Stomach (tissue), 9 donors: ENCODE results near the gene STARD5. TPM values are rescaled to one million over a fixed set of nuclear protein-coding genes. Genes with fewer than 3 reads are reported as not detected.
A peak's percentile ranks its signal among the peaks of the same experiment; 100 is the strongest.

ENCODE experiments used
- DNase-seq, 2 donors: peaks; one replicate each; pipeline versions ENCODE4 v3.0.0 to v3.0.0-alpha.2; 2013 to 2019
- H3K27ac ChIP-seq, 5 donors: fragments of 200-600 bp in 4 of 5; sonication (generic) in 4 of 5; one replicate each; pipeline ENCODE4 v1.5.1; 2013 to 2019; ENCODE audit warnings: mild to moderate bottlenecking in 1 of 5, moderate library complexity in 1 of 5
- H3K27me3 ChIP-seq, 3 donors: fragments of 200-600 bp; sonication (generic); one replicate each; pipeline ENCODE4 v1.5.1; 2017 to 2019; ENCODE audit warnings: mixed run types in 1 of 3
- H3K36me3 ChIP-seq, 4 donors: fragments of 200-600 bp; sonication (generic); 1 replicate in 3 of 4; 2 replicates in 1 of 4; pipeline ENCODE4 v1.5.1; 2016 to 2019
- H3K4me1 ChIP-seq, 4 donors: fragments of 200-600 bp; sonication (generic); one replicate each; pipeline ENCODE4 v1.5.1; 2016 to 2019
- H3K4me3 ChIP-seq, 4 donors: fragments of 200-600 bp; sonication (generic) in 3 of 4; one replicate each; pipeline ENCODE4 v1.5.1; 2016 to 2019; ENCODE audit warnings: mild to moderate bottlenecking in 1 of 4
- H3K9me3 ChIP-seq, 4 donors: fragments of 200-600 bp; sonication (generic); one replicate each; pipeline ENCODE4 v1.5.1; 2016 to 2019
- CTCF ChIP-seq, 7 experiments: fragments of 450-650 bp in 4 of 7; fragments of 200-600 bp in 3 of 7; sonication (generic) in 3 of 7; IDR thresholded peaks; one replicate each; pipeline ENCODE4 v1.5.1; 2016 to 2019; ENCODE audit warnings: antibody characterized with exemption in 7 of 7, control low read depth in 2 of 7, mild to moderate bottlenecking in 1 of 7
- EP300 ChIP-seq: sonication (generic); formaldehyde crosslinking; IDR thresholded peaks from one replicate; pipeline ENCODE4 v1.6.1; 2017; ENCODE audit warnings: antibody characterized with exemption
- POLR2A ChIP-seq, 4 donors: fragments of 450-650 bp; IDR thresholded peaks; one replicate each; pipeline ENCODE4 v1.6.1; 2016; ENCODE audit warnings: antibody characterized with exemption in 4 of 4, control low read depth in 2 of 4, mild to moderate bottlenecking in 1 of 4, moderate library complexity in 1 of 4
- POLR2AphosphoS5 ChIP-seq, 3 donors: sonication (generic); formaldehyde crosslinking; IDR thresholded peaks; one replicate each; pipeline ENCODE4 v1.6.1; 2016; ENCODE audit warnings: antibody characterized with exemption in 3 of 3
- WGBS, 5 donors: extraction: QIAGEN DNeasy Blood & Tissue Kit in 3 of 5; methylation state at CpG; one replicate each; pipeline versions ENCODE4 v1.1.5 to v1.1.7; 2013 to 2018; 5-methylcytosine and 5-hydroxymethylcytosine counted together
- intact Hi-C: fragments of 100-400 bp; cut with DNase I; formaldehyde crosslinking; loops from one replicate; pipeline ENCODE4 v1.15.1; 2023; ENCODE audit warnings: low total_unique reads
- polyA plus RNA-seq, 3 donors: library from polyadenylated mRNA; stranded (reverse); fragments of 200-250 nt; gene quantifications; one replicate each; pipeline ENCODE4 v1.2.3, GENCODE V29; 2013
- total RNA-seq, 5 donors: library from RNA; depleted of rRNA; stranded (reverse); fragments of >200 nt; gene quantifications; one replicate each; pipeline versions ENCODE4 v1.1.0 to v1.2.3, GENCODE V29; 2014 to 2016
- donor health status: healthy with polysubstance abuse.
- donor health status: Bipolar disorder and iron deficiency.
- donor health status: healthy.

STARD5 gene
- total and polyA plus RNA-seq, 8 donors = 0.89 to 157 (median 4.2) TPM; not detected in 1

- peak overlapping the region in 2 of 4 donors; percentile 4 to 36 for H3K4me3 ChIP-seq
- no peak overlapping the region for H3K27ac ChIP-seq
- peaks cover 0 to 6% (median 0%) of the 10 kb centered on the region in 4 donors for H3K36me3 ChIP-seq
- WGBS, 5 donors = 40 to 52% (median 47%) methylated on average over 12 of the region's 12 CpGs
- peaks cover 9 to 16% (median 13%) of the 10 kb centered on the region in 4 donors for H3K4me1 ChIP-seq
- peaks cover 0 to 4% (median 0%) of the 10 kb centered on the region in 3 donors for H3K27me3 ChIP-seq
- no peak for TF ChIP-seq CTCF (IDR thresholded peaks at IDR 0.05)
- intact Hi-C loops = loop anchor here (5.0 to 10.0 kb wide), 2 partner anchors 111 to 158 kb away; no protein-coding TSS in a partner anchor
- H3K9me3 ChIP-seq = no peaks in the 10 kb centered on the region
- no peak for DNase-seq
Measured at GRCh38 chr15:81265256-81265943, 58.5 kb downstream of the STARD5 start.

GRCh38 chr15:81264072-81264857 is 59.7 kb downstream of the STARD5 start:
- Histone ChIP-seq H3K27ac (no peak overlapping the region), H3K36me3 (no peaks in the 10 kb centered on the region), H3K4me3 (no peak overlapping the region), H3K27me3 (peaks cover 0 to 4% (median 0%) of the 10 kb centered on the region in 3 donors), H3K4me1 (peaks cover 9 to 16% (median 13%) of the 10 kb centered on the region in 4 donors), H3K9me3 (no peaks in the 10 kb centered on the region)
- no peak for DNase-seq
- 66 to 88% (median 82%) methylated on average over 6 of the region's 6 CpGs for WGBS, 5 donors
- no peak for TF ChIP-seq CTCF (IDR thresholded peaks at IDR 0.05)
- no peak for TF ChIP-seq POLR2A (IDR thresholded peaks at IDR 0.05)
- TF ChIP-seq POLR2AphosphoS5 (IDR thresholded peaks at IDR 0.05) = no peak
- no peak for TF ChIP-seq EP300
- intact Hi-C loops = loop anchor here (10.0 kb wide), 1 partner anchor 109 kb away; no protein-coding TSS in a partner anchor

GRCh38 chr15:81263477-81263876 is 60.5 kb downstream of the STARD5 start:
- intact Hi-C loops = loop anchor here (10.0 kb wide), 1 partner anchor 109 kb away; no protein-coding TSS in a partner anchor
- Histone ChIP-seq H3K27me3 (peaks cover 0 to 4% (median 0%) of the 10 kb centered on the region in 3 donors), H3K9me3 (no peaks in the 10 kb centered on the region), H3K36me3 (no peaks in the 10 kb centered on the region), H3K4me1 (peaks cover 9 to 16% (median 13%) of the 10 kb centered on the region in 4 donors), H3K27ac (no peak overlapping the region), H3K4me3 (no peak overlapping the region)
- TF ChIP-seq POLR2A (IDR thresholded peaks at IDR 0.05) (no peak), CTCF (IDR thresholded peaks at IDR 0.05) (no peak), POLR2AphosphoS5 (IDR thresholded peaks at IDR 0.05) (no peak), EP300 (no peak)
- no peak for DNase-seq
- whole genome bisulfite sequencing, 5 donors = 87 to 96% (median 91%) methylated on average over 4 of the region's 4 CpGs

- intact Hi-C loops = loop anchor here (10.0 kb wide), 1 partner anchor 106 kb away; no protein-coding TSS in a partner anchor
- no peak for TF ChIP-seq POLR2A (IDR thresholded peaks at IDR 0.05)
- TF ChIP-seq EP300 = no peak
- no peak for TF ChIP-seq POLR2AphosphoS5 (IDR thresholded peaks at IDR 0.05)
- TF ChIP-seq CTCF (IDR thresholded peaks at IDR 0.05) = no peak
- 75 to 88% (median 81%) methylated on average over 6 of the region's 6 CpGs for WGBS, 5 donors
- DNase-seq = no peak
- H3K27ac ChIP-seq = no peak overlapping the region
- H3K36me3 ChIP-seq = no peaks in the 10 kb centered on the region
- H3K27me3 ChIP-seq = peaks cover 0 to 4% (median 0%) of the 10 kb centered on the region in 3 donors
- no peaks in the 10 kb centered on the region for H3K9me3 ChIP-seq
- H3K4me1 ChIP-seq = peaks cover 8 to 12% (median 10%) of the 10 kb centered on the region in 4 donors
- H3K4me3 ChIP-seq = no peak overlapping the region
Measured at GRCh38 chr15:81261172-81261811, 62.6 kb downstream of the STARD5 start.
